Stimulated activated naive CD4-positive, alpha-beta T cell (primary cell): ENCODE results near the gene ITGB7.

Experiments
- DNase-seq, 6 experiments: peaks; one replicate each; lab custom pipeline; 2025; lab: John Stamatoyannopoulos, UW

Gene ITGB7

GRCh38 chr12:53147653-53148052, 59.4 kb downstream of the ITGB7 start:
- no peak for DNase-seq

GRCh38 chr12:53147181-53147580, 59.9 kb downstream of the ITGB7 start:
- no peak for DNase-seq

GRCh38 chr12:53145383-53146260, 61.4 kb downstream of the ITGB7 start:
- DNase-seq: no peak

DNA sequence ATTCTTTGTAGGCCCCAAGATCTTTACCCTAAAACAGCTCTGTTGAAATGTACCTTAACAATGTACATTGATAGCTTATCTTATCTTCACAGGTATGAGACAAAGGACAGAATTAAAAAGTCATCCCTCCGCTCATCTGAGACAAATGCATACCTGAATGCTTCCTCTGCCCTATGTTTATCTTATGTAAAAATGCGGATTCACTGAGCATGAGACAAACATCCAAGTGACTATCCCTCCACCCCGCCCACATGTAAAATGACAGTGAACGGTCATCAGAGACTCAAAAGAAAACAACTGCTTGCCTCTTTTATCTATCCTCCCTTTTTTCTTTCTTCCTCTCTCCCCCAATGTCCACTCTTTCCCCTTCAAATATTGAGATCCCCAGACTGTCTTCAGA, 63.7 kb downstream of the ITGB7 start:
- DNase-seq: no peak
